PC-9 (cell line): Measurements from ENCODE around the gene XPO4.

Experiments used
- CTCF ChIP-seq: fragments of 200-600 bp; sonication (generic); conservative IDR thresholded peaks from 2 replicates; pipeline ENCODE4 v1.6.1; 2017; ENCODE audit warnings: mixed run types, antibody characterized with exemption, mild to moderate bottlenecking, moderate library complexity
- EZH2 ChIP-seq: fragments of 200-600 bp; sonication (generic); IDR thresholded peaks from 2 replicates; pipeline ENCODE4 v1.8.0; 2017; ENCODE audit warnings: antibody characterized with exemption, low read depth

DNA sequence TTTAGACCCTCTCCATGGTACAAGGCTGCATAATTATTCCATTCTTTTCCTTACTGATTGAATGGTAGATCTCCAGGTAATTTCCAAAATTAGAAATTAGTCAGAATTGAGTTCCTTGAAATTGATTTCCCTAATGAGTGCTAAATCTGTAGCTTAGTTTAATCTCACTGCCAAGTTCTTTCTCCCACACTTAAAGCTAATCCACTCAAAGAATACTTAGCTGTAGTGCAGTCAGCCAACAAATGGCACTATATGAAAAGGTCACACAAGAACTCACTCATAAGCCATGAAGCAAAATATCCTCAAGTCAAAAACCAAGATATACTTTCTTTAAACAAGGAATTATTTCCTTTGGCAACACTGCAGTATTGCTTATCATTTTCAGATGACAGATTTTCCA lies 62.0 kb downstream of the XPO4 start:
- TF ChIP-seq CTCF (no peak), EZH2 (no peak)
